Stimulated activated naive CD8-positive, alpha-beta T cell treated with anti-CD3 and anti-CD28 coated beads, Interleukin-15, Interleukin-2, amounts not matched to agents 100 ng/mL and 50 ng/mL, for 24 hours (primary cell): ENCODE data around the gene CNPY2.

Source experiments
- H3K27ac Mint-ChIP-seq: one replicate; pipeline ENCODE4 v1.8.0; 2021; ENCODE audit warnings: mild to moderate bottlenecking, mixed read lengths
- H3K27me3 Mint-ChIP-seq: one replicate; pipeline ENCODE4 v1.8.0; 2021; ENCODE audit warnings: mixed read lengths
- H3K36me3 Mint-ChIP-seq: one replicate; pipeline ENCODE4 v1.8.0; 2021; ENCODE audit warnings: low read depth, mixed read lengths
- H3K4me1 Mint-ChIP-seq: one replicate; pipeline ENCODE4 v1.8.0; 2021; ENCODE audit warnings: low read depth, mixed read lengths
- H3K4me3 Mint-ChIP-seq: one replicate; pipeline ENCODE4 v1.8.0; 2021; ENCODE audit warnings: mild to moderate bottlenecking, mixed read lengths
- H3K9me3 Mint-ChIP-seq: one replicate; pipeline ENCODE4 v1.8.0; 2021; ENCODE audit warnings: mixed read lengths

CNPY2 gene

DNA sequence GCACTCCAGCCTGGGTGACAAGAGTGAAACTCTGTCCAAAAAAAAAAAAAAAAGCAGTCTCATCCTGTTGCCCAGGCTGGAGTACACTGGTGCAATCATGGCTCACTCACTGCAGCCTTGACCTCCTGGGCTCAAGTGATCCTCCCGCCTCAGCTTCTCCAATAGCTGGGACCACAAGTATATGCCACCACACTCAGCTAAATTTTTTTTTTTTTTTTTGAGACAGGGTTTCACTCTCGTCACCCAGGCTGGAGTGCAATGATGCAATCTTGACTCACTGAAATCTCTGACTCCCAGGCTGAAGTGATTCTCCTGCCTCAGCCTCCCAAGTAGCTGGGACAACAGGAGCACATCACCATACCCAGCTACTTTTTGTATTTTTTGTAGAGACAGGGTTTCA lies 5.2 kb upstream of the CNPY2 start:
- H3K4me3 Mint-ChIP-seq: no peak overlapping the region
- H3K36me3 Mint-ChIP-seq: peaks cover 15% of the 10 kb centered on the region
- peaks cover 3% of the 10 kb centered on the region for H3K4me1 Mint-ChIP-seq
- no peaks in the 10 kb centered on the region for H3K9me3 Mint-ChIP-seq
- no peak overlapping the region for H3K27ac Mint-ChIP-seq
- H3K27me3 Mint-ChIP-seq: no peaks in the 10 kb centered on the region

DNA sequence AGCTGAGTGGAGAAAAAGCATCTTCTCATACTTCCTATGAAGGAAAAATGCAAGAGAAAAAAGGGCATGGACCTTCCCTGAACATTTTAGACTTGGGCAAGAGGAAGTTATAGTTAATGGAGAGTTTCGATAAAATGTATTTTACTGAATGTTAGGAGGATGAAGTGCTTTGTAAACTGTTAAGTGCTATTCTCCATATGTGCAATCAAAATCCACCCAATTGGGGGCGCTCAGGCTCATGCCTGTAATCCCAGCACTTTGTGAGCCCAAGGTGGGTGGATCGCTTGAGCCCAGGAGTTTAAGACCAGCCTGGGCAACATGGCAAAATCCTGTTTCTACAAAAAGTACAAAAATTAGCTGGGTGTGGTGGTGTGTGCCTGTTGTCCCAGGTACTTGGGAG lies 1.9 kb upstream of the CNPY2 start:
- Mint-ChIP-seq H3K27ac (no peak overlapping the region), H3K36me3 (peaks cover 18% of the 10 kb centered on the region), H3K4me3 (no peak overlapping the region), H3K4me1 (peaks cover 17% of the 10 kb centered on the region), H3K27me3 (no peaks in the 10 kb centered on the region), H3K9me3 (no peaks in the 10 kb centered on the region)

DNA sequence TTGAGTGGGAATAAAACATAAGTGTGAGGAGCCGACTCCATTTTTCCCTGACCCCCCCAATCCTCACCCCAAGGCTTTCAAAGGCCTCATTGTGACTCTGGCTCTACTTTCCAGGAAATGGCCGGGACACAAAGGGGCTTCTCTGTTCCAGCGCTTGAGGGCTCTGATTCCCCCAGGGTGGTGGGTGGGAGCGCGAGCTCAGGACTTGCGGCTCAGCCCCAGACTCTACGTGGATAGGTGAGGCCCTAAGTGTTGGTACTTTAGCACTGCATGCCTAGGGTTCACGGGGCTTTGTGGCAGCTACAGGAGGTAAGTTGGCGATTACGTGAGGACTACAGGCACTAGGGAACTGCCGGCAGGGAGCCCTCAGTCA lies 553 bp downstream of the CNPY2 start:
- Mint-ChIP-seq H3K4me1 (peaks cover 17% of the 10 kb centered on the region), H3K36me3 (peaks cover 30% of the 10 kb centered on the region), H3K27ac (peak overlapping the region; percentile 98), H3K9me3 (no peaks in the 10 kb centered on the region), H3K4me3 (peak overlapping the region; percentile 98), H3K27me3 (no peaks in the 10 kb centered on the region)

DNA sequence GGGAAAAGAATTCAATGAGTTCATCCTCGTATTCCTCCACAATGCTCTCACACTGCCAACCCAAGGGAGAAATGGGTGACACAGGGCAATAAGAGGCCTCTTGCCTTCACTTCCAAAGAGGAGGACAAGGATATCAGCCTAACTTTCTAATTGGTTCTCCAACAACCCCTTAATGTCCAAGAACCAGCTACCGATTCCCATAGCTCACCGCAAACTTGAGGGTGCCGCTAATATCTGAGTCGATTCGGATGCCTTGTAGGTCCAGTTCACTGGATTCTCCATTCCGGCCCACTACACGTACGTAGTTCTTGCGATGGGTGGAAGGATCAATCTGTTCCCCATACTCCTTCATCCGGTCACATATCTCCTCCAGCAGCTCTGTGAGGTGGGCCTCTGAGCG lies 4.8 kb downstream of the CNPY2 start:
- Mint-ChIP-seq H3K4me1 (peaks cover 14% of the 10 kb centered on the region), H3K36me3 (peaks cover 44% of the 10 kb centered on the region), H3K27me3 (no peaks in the 10 kb centered on the region), H3K4me3 (no peak overlapping the region), H3K9me3 (no peaks in the 10 kb centered on the region), H3K27ac (no peak overlapping the region)

DNA sequence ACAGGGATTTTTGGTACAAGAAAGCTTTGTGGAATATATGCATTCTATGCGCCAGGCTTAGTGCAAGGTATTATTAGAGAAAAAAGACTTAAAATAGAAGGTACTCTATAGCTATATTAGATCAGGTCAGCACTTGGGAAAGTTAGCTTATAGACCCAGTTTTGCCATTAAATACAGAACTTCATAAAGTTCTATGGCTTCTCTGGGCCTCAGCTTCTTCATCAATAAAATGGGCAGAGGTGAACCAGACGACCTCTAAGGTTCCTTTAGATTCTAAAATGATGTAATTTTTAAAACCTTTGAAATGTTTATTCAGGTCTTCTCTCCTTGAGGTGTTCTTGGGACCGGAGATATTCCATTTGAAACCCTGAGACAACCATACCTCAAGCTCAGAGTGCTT lies 7.1 kb downstream of the CNPY2 start:
- H3K36me3 Mint-ChIP-seq: peaks cover 42% of the 10 kb centered on the region
- no peaks in the 10 kb centered on the region for H3K4me1 Mint-ChIP-seq
- no peaks in the 10 kb centered on the region for H3K9me3 Mint-ChIP-seq
- H3K4me3 Mint-ChIP-seq: no peak overlapping the region
- peak overlapping the region; percentile 28 for H3K27ac Mint-ChIP-seq
- H3K27me3 Mint-ChIP-seq: no peaks in the 10 kb centered on the region

DNA sequence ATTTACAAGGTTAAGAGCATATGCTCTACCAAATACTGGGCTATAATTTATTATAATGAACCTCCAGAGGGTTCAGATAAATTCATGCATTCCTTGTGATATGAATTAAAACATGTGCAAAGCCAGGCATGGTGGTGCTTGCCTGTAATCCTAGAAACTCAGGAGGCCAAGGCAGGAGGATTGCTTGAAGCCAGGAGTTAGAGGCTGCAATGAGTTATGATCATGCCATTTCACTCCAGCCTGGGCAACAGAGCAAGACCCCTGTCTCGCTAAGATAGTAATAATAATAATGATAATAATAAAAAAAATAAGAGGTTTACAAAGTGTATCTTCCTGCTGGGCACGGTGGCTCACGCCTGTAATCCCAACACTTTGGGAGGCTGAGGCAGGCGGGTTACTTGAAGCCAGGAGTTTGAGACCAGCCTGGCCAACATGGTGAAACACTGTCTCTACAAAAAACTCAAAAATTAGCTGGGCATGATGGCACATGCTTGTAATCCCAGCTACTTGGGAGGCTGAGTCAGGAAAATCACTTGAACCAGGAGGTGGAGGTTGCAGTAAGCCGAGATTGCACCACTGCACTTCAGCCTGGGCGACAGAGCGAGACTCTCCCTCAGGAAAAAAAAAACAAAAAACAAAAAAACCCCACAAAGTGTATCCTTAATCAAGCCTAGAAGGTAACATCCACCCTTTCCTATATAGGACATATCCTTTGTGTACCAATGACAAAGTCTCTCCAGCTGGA lies 8.4 kb downstream of the CNPY2 start:
- Mint-ChIP-seq H3K9me3 (no peaks in the 10 kb centered on the region), H3K27ac (no peak overlapping the region), H3K27me3 (no peaks in the 10 kb centered on the region), H3K36me3 (peaks cover 42% of the 10 kb centered on the region), H3K4me1 (peaks cover under 1% of the 10 kb centered on the region), H3K4me3 (no peak overlapping the region)

DNA sequence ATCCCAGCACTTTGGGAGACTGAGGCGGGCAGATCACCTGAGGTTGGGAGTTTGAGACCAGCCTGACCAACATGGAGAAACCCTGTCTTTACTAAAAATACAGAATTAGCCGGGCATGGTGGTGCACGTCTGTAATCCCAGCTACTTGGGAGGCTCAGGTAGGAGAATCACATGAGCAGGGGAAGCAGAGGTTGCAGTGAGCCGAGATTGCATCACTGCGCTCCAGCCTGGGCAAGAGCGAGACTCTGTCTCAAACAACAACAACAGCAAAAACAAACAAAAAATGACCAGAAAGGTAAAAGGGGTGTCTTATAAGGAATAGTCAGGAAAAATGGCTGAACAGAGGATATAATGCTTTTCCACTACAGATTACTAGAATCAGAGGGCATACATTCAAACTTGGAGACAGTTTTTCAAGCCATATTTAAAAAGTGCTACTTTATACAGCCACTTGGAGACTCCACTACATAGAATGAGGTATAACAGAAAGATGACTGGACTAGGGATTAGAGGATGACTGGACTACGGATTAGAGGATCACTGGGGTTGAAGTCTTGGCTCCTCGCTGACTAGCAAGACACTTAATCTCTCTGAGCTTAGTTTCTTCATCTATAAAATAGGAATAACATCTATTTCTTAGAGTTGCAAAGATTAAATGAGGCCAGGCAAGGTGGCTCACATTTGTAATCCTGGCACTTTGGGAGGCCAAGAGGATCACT lies 10.8 kb downstream of the CNPY2 start:
- no peak overlapping the region for H3K27ac Mint-ChIP-seq
- no peak overlapping the region for H3K4me3 Mint-ChIP-seq
- H3K36me3 Mint-ChIP-seq: peaks cover 32% of the 10 kb centered on the region
- peaks cover 21% of the 10 kb centered on the region for H3K4me1 Mint-ChIP-seq
- H3K27me3 Mint-ChIP-seq: no peaks in the 10 kb centered on the region
- H3K9me3 Mint-ChIP-seq: no peaks in the 10 kb centered on the region

DNA sequence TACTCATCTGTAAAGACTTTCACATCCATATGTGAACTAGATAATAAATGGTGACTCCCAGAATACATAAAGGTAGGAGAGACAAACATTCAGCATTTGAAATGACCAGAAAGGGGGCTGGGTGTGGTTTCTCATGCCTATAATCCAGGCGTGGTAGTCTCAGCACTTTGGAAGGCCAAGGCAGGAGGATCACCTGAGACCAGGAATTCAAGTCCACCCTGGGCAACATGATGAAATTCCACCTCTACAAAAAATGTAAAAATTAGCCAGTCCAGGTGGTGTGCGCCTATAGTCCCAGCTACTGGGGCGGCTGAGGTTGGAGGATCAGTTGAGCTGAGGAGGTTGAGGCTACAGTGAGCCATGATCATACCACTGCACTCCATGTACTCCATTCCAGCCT lies 11.5 kb downstream of the CNPY2 start:
- H3K27me3 Mint-ChIP-seq: no peaks in the 10 kb centered on the region
- H3K4me3 Mint-ChIP-seq: no peak overlapping the region
- no peaks in the 10 kb centered on the region for H3K9me3 Mint-ChIP-seq
- peaks cover 22% of the 10 kb centered on the region for H3K4me1 Mint-ChIP-seq
- H3K27ac Mint-ChIP-seq: no peak overlapping the region
- peaks cover 32% of the 10 kb centered on the region for H3K36me3 Mint-ChIP-seq

DNA sequence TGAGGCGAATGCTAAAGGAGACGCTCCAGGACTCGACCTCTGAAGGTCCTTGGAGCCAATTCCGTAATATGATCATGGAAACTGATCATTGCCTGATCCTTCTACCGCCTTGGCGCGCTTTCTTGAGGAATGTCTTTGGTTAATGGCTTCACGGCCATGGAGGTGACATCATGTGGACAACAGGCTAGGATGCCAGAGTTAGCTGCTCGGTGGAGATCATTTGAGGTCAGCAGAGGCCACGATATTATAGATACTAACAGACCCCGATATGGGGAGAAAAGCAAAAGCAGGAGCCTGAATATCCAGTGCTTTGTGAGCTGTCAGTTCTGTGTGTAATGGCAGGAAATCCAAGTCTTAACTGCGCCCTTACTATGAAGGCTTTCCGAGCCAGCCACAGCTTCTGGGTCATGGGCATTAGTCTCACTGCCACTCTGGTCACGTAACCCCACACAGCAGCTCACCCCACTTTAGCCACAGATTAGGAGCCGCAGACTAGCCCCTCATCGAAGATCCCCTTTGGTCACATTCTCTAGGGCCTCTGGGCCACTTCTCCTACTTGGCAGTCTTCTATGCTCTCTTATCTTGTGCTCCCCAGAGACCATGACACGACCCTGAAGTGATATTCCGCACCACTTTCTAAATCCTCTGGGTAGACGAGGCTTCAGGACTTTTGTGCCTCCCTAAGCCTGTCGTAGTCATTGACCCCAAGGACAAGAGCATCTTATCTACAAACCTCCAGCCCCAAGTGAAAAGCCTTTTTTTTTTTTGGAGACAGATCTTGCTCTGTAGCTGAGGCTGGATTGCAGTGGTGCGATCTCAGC lies 14.9 kb downstream of the CNPY2 start:
- peak overlapping the region; percentile 99 for H3K4me3 Mint-ChIP-seq
- H3K4me1 Mint-ChIP-seq: peaks cover 56% of the 10 kb centered on the region
- H3K9me3 Mint-ChIP-seq: no peaks in the 10 kb centered on the region
- H3K36me3 Mint-ChIP-seq: peaks cover 48% of the 10 kb centered on the region
- H3K27ac Mint-ChIP-seq: peak overlapping the region; percentile 97
- no peaks in the 10 kb centered on the region for H3K27me3 Mint-ChIP-seq

DNA sequence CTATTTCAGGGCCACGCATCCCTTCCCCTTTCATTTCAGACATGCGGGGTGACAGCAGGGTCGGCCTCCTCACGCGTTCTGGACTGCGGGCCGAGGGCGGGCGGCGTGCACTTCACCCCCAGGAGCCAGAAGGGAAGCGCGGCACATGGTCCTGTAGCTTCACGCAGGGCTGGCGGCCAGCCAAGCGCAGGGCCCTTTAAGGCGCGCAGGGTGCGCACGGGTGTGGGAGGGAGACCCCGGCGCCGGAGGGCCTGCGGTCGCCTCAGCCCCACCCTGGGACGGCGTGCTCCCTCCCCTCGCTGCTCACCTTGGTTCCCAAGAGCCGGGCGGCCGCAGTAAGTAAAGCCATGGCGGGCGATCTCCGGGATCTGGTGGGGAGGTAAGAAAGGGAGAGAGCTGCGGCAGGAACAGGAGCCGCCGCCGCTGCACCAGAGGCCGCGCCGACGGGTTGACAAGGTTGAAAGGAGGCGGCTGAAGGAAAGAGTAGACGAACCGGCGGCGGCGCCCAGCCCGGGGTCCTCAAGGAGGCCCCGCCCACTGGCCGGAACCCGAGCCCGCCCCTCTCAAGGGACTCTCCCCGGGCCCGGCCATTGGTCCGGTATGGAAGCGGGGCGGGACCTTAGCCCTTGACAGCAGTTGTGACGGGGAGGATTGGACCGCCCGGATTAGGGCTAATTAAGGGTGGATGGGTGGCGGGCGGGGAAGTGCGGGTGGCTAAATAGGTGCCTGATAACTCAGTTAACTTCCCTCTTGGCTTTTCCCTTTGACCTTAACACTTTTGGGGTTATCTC lies 15.7 kb downstream of the CNPY2 start, which contains the start of gene CS:
Gene CS, minus strand, starts transcription at position 478 of the 791 bp plus-strand sequence. Its CDS starts 129 bp downstream, at position 349.
- H3K4me3 Mint-ChIP-seq: peak within 1 kb of the TSS; percentile 99
- peaks cover 44% of the 10 kb centered on the region for H3K36me3 Mint-ChIP-seq
- H3K27me3 Mint-ChIP-seq: no peaks in the 10 kb centered on the region
- H3K9me3 Mint-ChIP-seq: no peaks in the 10 kb centered on the region
- peak within 1 kb of the TSS; percentile 97 for H3K27ac Mint-ChIP-seq
- H3K4me1 Mint-ChIP-seq: peaks cover 56% of the 10 kb centered on the region

DNA sequence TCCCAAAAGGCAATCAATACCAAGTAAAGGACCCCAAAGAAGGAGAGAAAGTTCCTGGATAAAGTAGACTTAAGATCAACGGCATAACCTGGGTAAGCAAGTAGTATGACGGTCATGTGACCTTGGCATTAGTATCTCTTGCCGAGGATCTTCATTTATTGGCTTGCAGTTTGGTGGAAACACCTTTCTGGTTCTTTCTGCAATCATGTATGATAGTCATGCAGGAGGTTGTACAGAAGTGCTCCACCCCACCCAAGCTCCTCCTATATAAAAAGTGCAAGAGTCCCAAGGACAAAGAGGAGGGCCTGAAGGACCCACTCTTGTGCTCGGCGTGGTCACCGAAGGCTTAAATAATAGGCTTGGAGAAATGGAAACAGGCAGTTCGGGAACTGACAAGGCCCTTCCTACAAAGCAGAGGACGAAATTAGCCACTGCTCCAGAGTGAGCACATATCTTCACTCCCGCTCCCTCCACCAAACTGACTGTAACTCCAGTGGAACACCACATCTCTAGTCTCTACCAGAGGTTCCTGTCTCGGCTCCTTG lies 16.4 kb downstream of the CNPY2 start:
- Mint-ChIP-seq H3K9me3 (no peaks in the 10 kb centered on the region), H3K27ac (peak overlapping the region; percentile 97), H3K4me1 (peaks cover 56% of the 10 kb centered on the region), H3K4me3 (peak overlapping the region; percentile 99), H3K27me3 (no peaks in the 10 kb centered on the region), H3K36me3 (peaks cover 42% of the 10 kb centered on the region)

DNA sequence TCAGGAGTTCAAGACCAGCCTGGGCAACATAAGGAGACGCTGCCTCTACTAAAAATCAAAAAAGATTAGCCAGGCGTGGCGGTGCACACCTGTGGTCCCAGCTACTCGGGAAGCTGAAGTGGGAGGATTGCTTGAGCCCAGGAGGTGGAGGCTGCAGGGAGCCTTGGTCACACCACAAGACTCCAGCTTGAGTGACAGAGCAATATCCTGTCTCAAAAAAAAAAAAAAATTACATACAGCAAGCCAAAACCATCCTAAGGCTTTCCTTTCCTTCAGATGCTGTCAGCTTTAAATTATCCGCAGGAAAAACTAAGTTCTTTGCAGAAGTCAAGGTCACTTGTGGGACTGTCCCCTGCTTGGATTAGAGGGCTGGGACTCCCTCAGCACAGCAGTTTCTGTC lies 17.0 kb downstream of the CNPY2 start:
- H3K27me3 Mint-ChIP-seq: no peaks in the 10 kb centered on the region
- H3K9me3 Mint-ChIP-seq: no peaks in the 10 kb centered on the region
- peaks cover 59% of the 10 kb centered on the region for H3K4me1 Mint-ChIP-seq
- peaks cover 41% of the 10 kb centered on the region for H3K36me3 Mint-ChIP-seq
- H3K27ac Mint-ChIP-seq: peak overlapping the region; percentile 97
- peak overlapping the region; percentile 99 for H3K4me3 Mint-ChIP-seq

DNA sequence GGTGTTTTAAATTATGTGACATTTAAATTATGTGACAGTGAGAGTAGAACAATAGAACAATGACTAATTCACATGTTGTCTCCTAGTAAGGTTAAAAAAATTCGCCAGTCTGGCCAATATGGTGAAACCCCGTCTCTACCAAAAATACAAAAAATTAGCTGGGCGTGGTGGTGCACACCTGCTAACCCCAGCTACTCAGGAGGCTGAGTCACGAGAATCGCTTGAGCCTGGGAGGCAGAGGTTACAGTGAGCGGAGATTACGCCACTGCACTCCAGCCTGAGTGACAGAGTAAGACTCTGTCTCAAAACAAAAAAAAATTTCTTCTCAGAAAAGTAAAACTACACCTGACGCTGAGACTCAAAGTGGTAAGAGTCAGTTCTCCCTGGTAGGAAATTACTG lies 18.4 kb downstream of the CNPY2 start:
- Mint-ChIP-seq H3K36me3 (peaks cover 48% of the 10 kb centered on the region), H3K27ac (peak overlapping the region; percentile 58), H3K4me3 (peak overlapping the region; percentile 37), H3K9me3 (no peaks in the 10 kb centered on the region), H3K27me3 (no peaks in the 10 kb centered on the region), H3K4me1 (peaks cover 66% of the 10 kb centered on the region)

DNA sequence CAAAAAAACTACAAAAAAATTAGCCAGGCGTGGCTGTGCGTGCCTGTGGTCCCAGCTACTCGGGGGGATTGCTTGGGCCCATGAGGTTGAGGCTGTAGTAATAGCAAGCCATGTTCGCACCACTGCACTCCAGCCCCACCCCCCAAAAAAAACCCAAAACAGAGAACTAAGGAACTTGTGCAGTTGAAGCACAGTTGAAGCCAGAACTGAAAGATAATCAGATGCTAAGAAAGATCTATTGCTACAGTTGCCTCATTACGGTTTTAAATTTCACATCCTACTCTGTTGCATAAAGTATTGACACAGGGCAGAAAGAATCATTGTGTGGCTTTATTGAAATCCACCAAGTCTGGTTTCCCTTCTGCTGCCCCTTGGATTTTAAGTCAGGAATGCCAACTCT lies 19.5 kb downstream of the CNPY2 start:
- no peak overlapping the region for H3K27ac Mint-ChIP-seq

More for the DNA sequence above, 19.5 kb downstream of the CNPY2 start:
- Mint-ChIP-seq H3K27me3 (no peaks in the 10 kb centered on the region), H3K4me3 (peak overlapping the region; percentile 6), H3K9me3 (no peaks in the 10 kb centered on the region), H3K4me1 (peaks cover 66% of the 10 kb centered on the region), H3K36me3 (peaks cover 50% of the 10 kb centered on the region)
